NCI-H2227 treated with DMSO at 0.1 percent for 48 hours (cell line): Measurements from ENCODE around the gene DSG3.

Source experiments
- DNase-seq: peaks from one replicate; lab custom pipeline; 2025; lab: John Stamatoyannopoulos, UW

The DSG3 gene

GRCh38 chr18:31516437-31516836 lies 68.9 kb downstream of the DSG3 start:
- DNase-seq, result peak; percentile 7

GRCh38 chr18:31526374-31526773 lies 78.8 kb downstream of the DSG3 start:
- no peak for DNase-seq
